ENCODE data around the gene MESP2. TPM values are rescaled to one million over a fixed set of nuclear protein-coding genes. Genes with fewer than 3 reads are reported as not detected.

MESP2 gene
- total and polyA plus RNA-seq, 9 of the 15 experiments (the other 6 are each of a cell fraction or from before 2014, with no cell fraction given), result 0.08 to 0.82 (median 0.37) TPM

GRCh38 chr15:89740137-89740536 lies 36.0 kb upstream of the MESP2 start (continued):
- TF ChIP-seq CUX1 (CRISPR knock-in tag; IDR thresholded peaks at IDR 0.05), result no peak
- TF ChIP-seq UBTF (IDR thresholded peaks at IDR 0.05; ENCODE audit: borderline replicate concordance in 1 of 2, low read depth in 2 of 2, low read length in 2 of 2), result no peak
- TF ChIP-seq TRIM25 (IDR thresholded peaks at IDR 0.05; ENCODE audit: borderline replicate concordance), result no peak
- no peak for TF ChIP-seq HDAC1 (IDR thresholded peaks at IDR 0.05)
- TF ChIP-seq C11orf30 (IDR thresholded peaks at IDR 0.05; ENCODE audit: low read depth), result no peak
- TF ChIP-seq ATF7 (IDR thresholded peaks at IDR 0.05), result no peak
- TF ChIP-seq POLR2G (IDR thresholded peaks at IDR 0.05; ENCODE audit: low read depth, low read length), result no peak
- TF ChIP-seq E2F3 (CRISPR knock-in tag; IDR thresholded peaks at IDR 0.05), result no peak
- no peak for TF ChIP-seq ZNF696 (CRISPR knock-in tag; conservative IDR thresholded peaks at IDR 0.05)
- TF ChIP-seq CHD4 (IDR thresholded peaks at IDR 0.05; ENCODE audit: insufficient read depth, insufficient replicate concordance, low read depth, low read length, poor library complexity, severe bottlenecking), result no peak
